Trophoblast cell (in vitro differentiated cells and primary cell): Measurements from ENCODE around the gene PPP1R1B.
A peak's percentile ranks its signal among the peaks of the same experiment; 100 is the strongest.

ENCODE experiments used
- DNase-seq, 2 donors: peaks; one replicate each; pipeline ENCODE4 v3.0.0-alpha.2; 2016
- H2AFZ ChIP-seq: 2 replicates; pipeline ENCODE4 v1.6.1; 2013; ENCODE audit warnings: low read length, moderate library complexity, mild to moderate bottlenecking; ENCODE audit not compliant: insufficient read depth, poor library complexity
- H2AK5ac ChIP-seq: 2 replicates; pipeline ENCODE4 v1.6.1; 2013; ENCODE audit warnings: mild to moderate bottlenecking, low read length
- H2BK120ac ChIP-seq: 2 replicates; pipeline ENCODE4 v1.6.1; 2013; ENCODE audit warnings: low read length, mild to moderate bottlenecking, moderate library complexity; ENCODE audit not compliant: insufficient read depth, poor library complexity
- H2BK12ac ChIP-seq: 2 replicates; pipeline ENCODE4 v1.6.1; 2013; ENCODE audit warnings: mild to moderate bottlenecking, low read length, moderate library complexity
- H2BK5ac ChIP-seq: 2 replicates; pipeline ENCODE4 v1.6.1; 2013; ENCODE audit warnings: low read length, low read depth, moderate library complexity, mild to moderate bottlenecking; ENCODE audit not compliant: poor library complexity
- H3K14ac ChIP-seq: 2 replicates; pipeline ENCODE4 v1.6.1; 2013; ENCODE audit warnings: mild to moderate bottlenecking, low read length
- H3K18ac ChIP-seq: 2 replicates; pipeline ENCODE4 v1.6.1; 2013; ENCODE audit warnings: mild to moderate bottlenecking, low read length
- H3K23ac ChIP-seq: 2 replicates; pipeline ENCODE4 v1.6.1; 2013; ENCODE audit warnings: low read length
- H3K27ac ChIP-seq: 2 replicates; pipeline ENCODE4 v1.5.1; 2013; ENCODE audit warnings: low read depth, mild to moderate bottlenecking, inconsistent platforms, low read length, moderate library complexity
- H3K27me3 ChIP-seq: 2 replicates; pipeline ENCODE4 v1.6.1; 2013; ENCODE audit warnings: inconsistent platforms, mild to moderate bottlenecking, low read length, moderate library complexity; ENCODE audit not compliant: insufficient read depth
- H3K36me3 ChIP-seq, 2 experiments: 1 replicate in 1 of 2; 2 replicates in 1 of 2; pipeline ENCODE4 v1.6.1; 2013; ENCODE audit warnings: low read length in 2 of 2, mild to moderate bottlenecking in 2 of 2, moderate library complexity in 1 of 2; ENCODE audit not compliant: insufficient read depth in 2 of 2, control insufficient read depth in 1 of 2
- H3K4ac ChIP-seq: 2 replicates; pipeline ENCODE4 v1.6.1; 2013; ENCODE audit warnings: low read depth, mild to moderate bottlenecking, low read length, moderate library complexity
- H3K4me1 ChIP-seq, 2 experiments: 1 replicate in 1 of 2; 2 replicates in 1 of 2; pipeline ENCODE4 v1.6.1; 2013; ENCODE audit warnings: low read length in 2 of 2, mild to moderate bottlenecking in 2 of 2, moderate library complexity in 1 of 2; ENCODE audit not compliant: insufficient read depth in 2 of 2, control insufficient read depth in 1 of 2
- H3K4me2 ChIP-seq: 2 replicates; pipeline ENCODE4 v1.6.1; 2013; ENCODE audit warnings: inconsistent platforms, mild to moderate bottlenecking, low read length, moderate library complexity
- H3K4me3 ChIP-seq: 2 replicates; pipeline ENCODE4 v1.5.1; 2013; ENCODE audit warnings: mild to moderate bottlenecking, low read depth, low read length, inconsistent platforms
- H3K79me1 ChIP-seq: one replicate; pipeline ENCODE4 v1.6.1; 2013; ENCODE audit warnings: low read length
- H3K79me2 ChIP-seq: 2 replicates; pipeline ENCODE4 v1.6.1; 2013; ENCODE audit warnings: low read length, mild to moderate bottlenecking; ENCODE audit not compliant: control insufficient read depth, insufficient read depth, poor library complexity
- H3K9ac ChIP-seq: 2 replicates; pipeline ENCODE4 v1.6.1; 2013; ENCODE audit warnings: mild to moderate bottlenecking, low read length
- H3K9me3 ChIP-seq: 2 replicates; pipeline ENCODE4 v1.6.1; 2013; ENCODE audit warnings: low read depth, mild to moderate bottlenecking, control low read depth, inconsistent platforms, low read length; ENCODE audit not compliant: insufficient read depth
- H4K12ac ChIP-seq: 2 replicates; pipeline ENCODE4 v1.6.1; 2013; ENCODE audit warnings: low read depth, mild to moderate bottlenecking, low read length, moderate library complexity
- H4K8ac ChIP-seq: 2 replicates; pipeline ENCODE4 v1.6.1; 2013; ENCODE audit warnings: low read depth, mild to moderate bottlenecking, low read length, moderate library complexity
- H4K91ac ChIP-seq: one replicate; pipeline ENCODE4 v1.6.1; 2013; ENCODE audit warnings: low read depth, mild to moderate bottlenecking, low read length, moderate library complexity
- WGBS: extraction: QIAGEN DNeasy Blood & Tissue Kit; methylation state at CpG from one replicate; pipeline ENCODE4 v1.1.7; 2013; ENCODE audit warnings: missing lambda C conversion rate; ENCODE audit not compliant: insufficient read length, insufficient coverage; ENCODE audit errors: extremely low coverage; 5-methylcytosine and 5-hydroxymethylcytosine counted together

Gene PPP1R1B

DNA sequence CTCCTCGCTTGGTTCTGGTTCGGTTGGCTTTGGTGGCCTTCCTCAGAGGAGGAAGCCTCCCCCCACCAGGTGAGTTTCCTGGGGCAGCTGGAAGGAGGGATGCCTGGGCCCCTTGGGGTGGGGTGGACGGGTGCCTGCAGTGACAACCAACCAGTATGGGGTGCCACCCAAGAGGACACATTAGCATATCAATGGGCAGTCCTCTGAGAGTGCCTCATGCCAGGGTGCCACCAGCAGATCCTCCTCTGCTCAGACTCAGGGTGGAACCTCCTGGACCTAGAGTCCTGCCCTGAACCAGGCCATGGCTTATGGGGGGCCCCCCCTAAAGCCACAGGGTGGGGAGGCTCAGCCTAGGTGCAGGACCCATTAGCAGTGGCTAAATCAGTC lies 2.7 kb downstream of the PPP1R1B start:
- Histone ChIP-seq H2BK12ac (no peak overlapping the region), H3K27me3 (peaks cover 39% of the 10 kb centered on the region), H3K4ac (no peak overlapping the region), H3K9me3 (no peaks in the 10 kb centered on the region), H3K36me3 (no peaks in the 10 kb centered on the region), H2AK5ac (no peak overlapping the region), H4K91ac (no peak overlapping the region), H3K4me1 (peaks cover 8 to 13% of the 10 kb centered on the region in 2 experiments), H3K18ac (no peak overlapping the region), H4K8ac (no peak overlapping the region), H3K27ac (no peak overlapping the region), H3K79me2 (no peaks in the 10 kb centered on the region), H3K79me1 (peaks cover 3% of the 10 kb centered on the region), H3K23ac (no peak overlapping the region), H3K4me3 (no peak overlapping the region), H3K4me2 (no peak overlapping the region), H3K9ac (no peak overlapping the region), H3K14ac (no peak overlapping the region), H2AFZ (no peak overlapping the region), H4K12ac (no peak overlapping the region), H2BK120ac (no peak overlapping the region), H2BK5ac (no peak overlapping the region)
- no peak for DNase-seq
- WGBS = no CpG with 5 or more reads among the region's 3 CpGs

GRCh38 chr17:39629898-39630297 lies 3.1 kb downstream of the PPP1R1B start:
- H3K79me1 ChIP-seq = peaks cover 3% of the 10 kb centered on the region
- no peak overlapping the region for H3K4me3 ChIP-seq
- H3K36me3 ChIP-seq = no peaks in the 10 kb centered on the region
- H2BK5ac ChIP-seq = no peak overlapping the region
- H3K27me3 ChIP-seq = peaks cover 37% of the 10 kb centered on the region
- peaks cover 8 to 13% of the 10 kb centered on the region in 2 experiments for H3K4me1 ChIP-seq
- no peak overlapping the region for H3K9ac ChIP-seq
- H2BK120ac ChIP-seq = no peak overlapping the region
- no peak overlapping the region for H3K23ac ChIP-seq
- no peak overlapping the region for H4K8ac ChIP-seq
- H3K27ac ChIP-seq = no peak overlapping the region
- no peak overlapping the region for H4K12ac ChIP-seq
- H2AFZ ChIP-seq = no peak overlapping the region
- WGBS = no CpG with 5 or more reads among the region's 12 CpGs
- H4K91ac ChIP-seq = no peak overlapping the region
- no peak overlapping the region for H3K4me2 ChIP-seq
- no peaks in the 10 kb centered on the region for H3K79me2 ChIP-seq
- H2AK5ac ChIP-seq = no peak overlapping the region
- no peak overlapping the region for H3K18ac ChIP-seq
- peak in 1 of 2 donors; percentile 34 for DNase-seq
- no peak overlapping the region for H3K4ac ChIP-seq
- H3K9me3 ChIP-seq = no peaks in the 10 kb centered on the region
- no peak overlapping the region for H2BK12ac ChIP-seq
- no peak overlapping the region for H3K14ac ChIP-seq

GRCh38 chr17:39631403-39631802 lies 4.7 kb downstream of the PPP1R1B start:
- peak overlapping the region; percentile 32 for H2AK5ac ChIP-seq
- H3K23ac ChIP-seq = no peak overlapping the region
- peaks cover 22% of the 10 kb centered on the region for H3K27me3 ChIP-seq
- peak overlapping the region; percentile 63 for H4K8ac ChIP-seq
- peak overlapping the region; percentile 19 for H2BK12ac ChIP-seq
- no peak for DNase-seq
- peak overlapping the region; percentile 46 for H2BK120ac ChIP-seq
- H3K9ac ChIP-seq = no peak overlapping the region
- peaks cover 8 to 13% of the 10 kb centered on the region in 2 experiments for H3K4me1 ChIP-seq
- H3K79me1 ChIP-seq = peaks cover 3% of the 10 kb centered on the region
- H3K14ac ChIP-seq = no peak overlapping the region
- no peak overlapping the region for H2BK5ac ChIP-seq
- no peak overlapping the region for H3K4me2 ChIP-seq
- peak overlapping the region; percentile 17 for H4K91ac ChIP-seq
- no peaks in the 10 kb centered on the region for H3K79me2 ChIP-seq
- no peak overlapping the region for H3K4ac ChIP-seq
- H3K4me3 ChIP-seq = no peak overlapping the region
- no peak overlapping the region for H2AFZ ChIP-seq
- no peak overlapping the region for H4K12ac ChIP-seq
- H3K18ac ChIP-seq = no peak overlapping the region
- no peaks in the 10 kb centered on the region for H3K9me3 ChIP-seq
- no peak overlapping the region for H3K27ac ChIP-seq
- no CpG with 5 or more reads among the region's 6 CpGs for WGBS
- no peaks in the 10 kb centered on the region for H3K36me3 ChIP-seq

GRCh38 chr17:39632153-39632941 lies 5.6 kb downstream of the PPP1R1B start:
- Histone ChIP-seq H2BK5ac (no peak overlapping the region), H3K18ac (no peak overlapping the region), H3K79me1 (peaks cover 9% of the 10 kb centered on the region), H2AK5ac (no peak overlapping the region), H2BK12ac (no peak overlapping the region), H3K23ac (no peak overlapping the region), H3K4me1 (peaks cover 8 to 12% of the 10 kb centered on the region in 2 experiments), H3K9me3 (no peaks in the 10 kb centered on the region), H3K27ac (no peak overlapping the region), H2AFZ (no peak overlapping the region), H3K4me3 (no peak overlapping the region), H2BK120ac (no peak overlapping the region), H3K14ac (no peak overlapping the region), H3K4me2 (no peak overlapping the region), H4K12ac (no peak overlapping the region), H4K91ac (no peak overlapping the region), H3K9ac (no peak overlapping the region), H3K36me3 (no peaks in the 10 kb centered on the region), H4K8ac (no peak overlapping the region), H3K4ac (no peak overlapping the region), H3K79me2 (peaks cover 4% of the 10 kb centered on the region), H3K27me3 (peaks cover 13% of the 10 kb centered on the region)
- DNase-seq = no peak
- WGBS = no CpG with 5 or more reads among the region's 13 CpGs
